GM18526 (cell line): ENCODE measurements around the gene OVCH2.

Source experiments
- POLR2A ChIP-seq: IDR thresholded peaks from 3 replicates; pipeline ENCODE4 v1.6.1; 2011; ENCODE audit not compliant: insufficient read length; ENCODE audit errors: extremely low read depth

The OVCH2 gene

GRCh38 chr11:7655253-7656217, 50.7 kb downstream of the OVCH2 start:
- TF ChIP-seq POLR2A = no peak

GRCh38 chr11:7654195-7654705, 52.0 kb downstream of the OVCH2 start:
- no peak for TF ChIP-seq POLR2A

- TF ChIP-seq POLR2A = no peak
Measured at GRCh38 chr11:7651700-7652099, 54.6 kb downstream of the OVCH2 start.

- no peak for TF ChIP-seq POLR2A
Measured at GRCh38 chr11:7651140-7651551, 55.1 kb downstream of the OVCH2 start.

GRCh38 chr11:7648264-7648663, 58.0 kb downstream of the OVCH2 start:
- TF ChIP-seq POLR2A = no peak

- TF ChIP-seq POLR2A = no peak
Measured at GRCh38 chr11:7646866-7647265, 59.4 kb downstream of the OVCH2 start.

- no peak for TF ChIP-seq POLR2A
Measured at GRCh38 chr11:7645206-7645605, 61.1 kb downstream of the OVCH2 start.

- TF ChIP-seq POLR2A = no peak
Measured at GRCh38 chr11:7643314-7643713, 63.0 kb downstream of the OVCH2 start.

- TF ChIP-seq POLR2A = no peak
Measured at GRCh38 chr11:7642747-7643146, 63.5 kb downstream of the OVCH2 start.

- no peak for TF ChIP-seq POLR2A
Measured at GRCh38 chr11:7640816-7641215, 65.5 kb downstream of the OVCH2 start.

- TF ChIP-seq POLR2A = no peak
Measured at GRCh38 chr11:7639643-7640025, 66.6 kb downstream of the OVCH2 start.
